Choroid plexus epithelial cell (primary cell): Measurements from ENCODE around the gene KIF23.

Experiments
- DNase-seq: peaks from one replicate; pipeline ENCODE4 v3.0.0-alpha.2; 2010; ENCODE audit warnings: low read depth
- H3K4me3 ChIP-seq: 2 replicates; pipeline ENCODE4 v1.5.1; 2011; ENCODE audit warnings: low read depth, mild to moderate bottlenecking, control low read depth, low read length, moderate library complexity
- TF ChIP-seq, protein P1 (sequence below): conservative IDR thresholded peaks from 2 replicates; pipeline ENCODE4 v1.5.1; 2011; ENCODE audit warnings: low read depth, mild to moderate bottlenecking, control low read depth, inconsistent platforms, low read length, moderate library complexity

Gene KIF23

DNA sequence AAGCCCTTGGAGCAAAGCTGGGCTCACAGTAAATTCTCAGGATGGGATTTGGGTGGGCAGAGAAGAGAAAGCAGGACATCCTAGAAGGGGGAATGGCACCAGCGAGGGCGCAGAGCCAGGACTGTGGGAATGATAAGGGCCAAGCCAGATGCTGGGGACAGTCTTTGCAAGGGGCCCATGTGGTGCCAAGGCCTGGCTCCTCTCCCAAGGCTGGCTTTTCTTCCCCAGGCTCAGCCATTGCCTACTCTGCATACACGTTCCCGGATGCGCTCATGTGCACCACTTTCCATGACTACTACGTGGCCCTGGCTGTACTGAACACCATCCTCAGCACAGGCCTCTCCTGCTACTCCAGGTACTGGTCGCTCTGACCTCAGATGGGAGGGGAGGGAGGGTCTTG is 24.7 kb upstream of the KIF23 start:
- no peak overlapping the region for H3K4me3 ChIP-seq
- DNase-seq = no peak
- TF ChIP-seq, protein P1, sequence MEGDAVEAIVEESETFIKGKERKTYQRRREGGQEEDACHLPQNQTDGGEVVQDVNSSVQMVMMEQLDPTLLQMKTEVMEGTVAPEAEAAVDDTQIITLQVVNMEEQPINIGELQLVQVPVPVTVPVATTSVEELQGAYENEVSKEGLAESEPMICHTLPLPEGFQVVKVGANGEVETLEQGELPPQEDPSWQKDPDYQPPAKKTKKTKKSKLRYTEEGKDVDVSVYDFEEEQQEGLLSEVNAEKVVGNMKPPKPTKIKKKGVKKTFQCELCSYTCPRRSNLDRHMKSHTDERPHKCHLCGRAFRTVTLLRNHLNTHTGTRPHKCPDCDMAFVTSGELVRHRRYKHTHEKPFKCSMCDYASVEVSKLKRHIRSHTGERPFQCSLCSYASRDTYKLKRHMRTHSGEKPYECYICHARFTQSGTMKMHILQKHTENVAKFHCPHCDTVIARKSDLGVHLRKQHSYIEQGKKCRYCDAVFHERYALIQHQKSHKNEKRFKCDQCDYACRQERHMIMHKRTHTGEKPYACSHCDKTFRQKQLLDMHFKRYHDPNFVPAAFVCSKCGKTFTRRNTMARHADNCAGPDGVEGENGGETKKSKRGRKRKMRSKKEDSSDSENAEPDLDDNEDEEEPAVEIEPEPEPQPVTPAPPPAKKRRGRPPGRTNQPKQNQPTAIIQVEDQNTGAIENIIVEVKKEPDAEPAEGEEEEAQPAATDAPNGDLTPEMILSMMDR = no peak

DNA sequence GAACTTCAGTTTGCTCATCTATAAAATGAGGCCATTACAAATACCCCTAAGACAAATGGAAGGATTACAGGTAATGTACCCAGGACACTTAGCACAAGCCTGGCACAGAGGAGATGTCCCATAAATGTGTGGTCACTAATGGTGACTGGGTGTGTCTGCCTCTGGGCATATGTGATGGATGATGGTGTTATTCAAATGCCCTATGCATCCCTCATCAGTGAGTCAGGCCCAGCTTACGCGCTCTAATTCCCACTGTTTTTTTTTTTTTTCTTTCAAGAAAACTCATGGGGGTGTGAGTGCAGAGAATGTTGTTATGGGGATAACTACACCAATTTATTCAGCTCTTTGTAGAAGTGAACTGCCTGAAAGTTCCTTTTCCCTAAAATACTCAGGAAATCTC is 23.6 kb upstream of the KIF23 start:
- TF ChIP-seq, protein P1 = no peak
- DNase-seq = no peak
- H3K4me3 ChIP-seq = no peak overlapping the region

DNA sequence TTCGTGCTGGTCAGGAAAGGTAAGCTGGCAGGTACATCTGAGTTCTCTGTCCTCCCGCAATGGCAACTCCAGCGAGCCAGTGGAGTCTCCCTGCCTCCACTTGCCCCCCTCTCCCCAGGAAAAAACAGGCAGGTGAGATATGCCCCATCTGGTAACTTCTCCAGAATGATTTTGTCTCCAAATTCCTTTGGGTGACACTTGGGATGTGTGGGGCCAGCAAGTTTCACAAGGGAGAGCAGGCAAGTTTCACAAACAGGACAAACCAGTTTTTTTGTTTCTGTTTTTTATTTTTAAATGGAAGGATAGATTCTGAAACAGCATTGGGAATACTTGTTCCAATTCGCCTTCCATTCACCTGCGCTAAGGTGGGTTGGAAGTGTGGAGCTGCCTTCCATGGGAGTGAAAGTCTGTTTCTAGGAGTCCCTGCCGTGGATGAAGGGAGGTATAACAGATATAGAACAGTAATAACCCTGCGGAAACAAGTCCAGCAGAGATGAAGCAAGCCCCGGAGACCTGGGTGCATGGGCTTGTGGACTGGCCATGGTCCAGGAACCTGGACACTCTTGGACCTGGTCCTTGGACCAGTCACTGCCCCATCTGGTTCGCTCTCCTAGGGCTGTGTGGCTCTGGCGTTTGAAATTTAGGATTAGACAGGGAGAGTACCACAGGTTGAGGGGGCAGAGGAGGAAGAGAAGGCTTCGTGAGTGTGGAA is 22.9 kb upstream of the KIF23 start:
- no peak overlapping the region for H3K4me3 ChIP-seq
- no peak for DNase-seq
- TF ChIP-seq, protein P1 = no peak

DNA sequence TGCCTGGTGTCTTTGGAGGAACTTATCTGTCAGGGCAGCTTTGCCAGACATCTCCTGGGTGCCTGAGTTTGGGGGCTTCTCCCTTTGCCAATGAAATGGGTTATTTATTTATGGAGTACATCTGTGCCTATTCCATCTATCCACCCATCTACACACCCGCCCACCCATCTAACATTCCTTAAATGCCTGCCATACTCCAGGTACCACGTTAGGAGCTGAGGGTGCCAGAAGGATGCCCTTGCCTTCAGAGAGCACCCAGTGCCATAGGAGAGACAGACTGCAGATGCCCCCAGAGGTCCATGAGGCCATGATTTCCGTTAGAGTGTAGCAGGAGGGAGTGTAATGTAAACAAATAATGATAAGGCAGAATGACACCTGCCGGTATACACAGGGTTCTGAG is 21.8 kb upstream of the KIF23 start:
- TF ChIP-seq, protein P1 = no peak

DNA sequence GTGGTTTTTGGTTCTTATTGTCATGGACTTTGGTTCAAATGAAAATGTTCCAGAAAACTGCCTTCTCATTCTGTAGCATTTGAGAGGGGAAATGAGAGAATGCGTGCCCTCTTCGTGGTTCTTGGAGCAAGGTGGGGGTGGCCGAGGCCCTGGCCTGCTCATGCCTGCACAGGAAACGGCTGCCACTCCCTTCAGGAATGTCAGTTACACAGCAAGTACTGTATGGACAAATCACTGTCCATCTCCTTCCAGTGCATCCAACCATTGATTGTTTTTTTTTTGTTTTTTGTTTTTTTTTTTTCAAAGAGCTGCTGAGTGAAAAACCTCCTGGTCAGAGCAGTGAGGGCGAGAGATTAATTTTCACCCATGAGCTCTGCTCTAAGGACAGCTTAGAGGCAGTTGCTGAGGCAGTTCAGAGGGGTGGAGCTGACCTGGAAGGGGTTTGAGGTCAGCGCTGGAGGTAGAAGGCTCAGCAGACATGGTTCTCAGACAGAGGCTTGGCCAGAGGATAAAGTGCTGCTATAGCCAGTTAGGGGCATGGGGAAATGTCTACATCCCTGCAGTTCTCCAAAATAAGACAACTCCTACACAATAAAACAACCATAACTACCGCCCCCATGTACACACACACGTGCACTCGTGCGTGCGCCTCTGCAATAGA is 20.2 kb upstream of the KIF23 start:
- H3K4me3 ChIP-seq = no peak overlapping the region
- TF ChIP-seq, protein P1 = no peak
- no peak for DNase-seq

More for the DNA sequence above, 21.8 kb upstream of the KIF23 start:
- DNase-seq = no peak
- H3K4me3 ChIP-seq = no peak overlapping the region

DNA sequence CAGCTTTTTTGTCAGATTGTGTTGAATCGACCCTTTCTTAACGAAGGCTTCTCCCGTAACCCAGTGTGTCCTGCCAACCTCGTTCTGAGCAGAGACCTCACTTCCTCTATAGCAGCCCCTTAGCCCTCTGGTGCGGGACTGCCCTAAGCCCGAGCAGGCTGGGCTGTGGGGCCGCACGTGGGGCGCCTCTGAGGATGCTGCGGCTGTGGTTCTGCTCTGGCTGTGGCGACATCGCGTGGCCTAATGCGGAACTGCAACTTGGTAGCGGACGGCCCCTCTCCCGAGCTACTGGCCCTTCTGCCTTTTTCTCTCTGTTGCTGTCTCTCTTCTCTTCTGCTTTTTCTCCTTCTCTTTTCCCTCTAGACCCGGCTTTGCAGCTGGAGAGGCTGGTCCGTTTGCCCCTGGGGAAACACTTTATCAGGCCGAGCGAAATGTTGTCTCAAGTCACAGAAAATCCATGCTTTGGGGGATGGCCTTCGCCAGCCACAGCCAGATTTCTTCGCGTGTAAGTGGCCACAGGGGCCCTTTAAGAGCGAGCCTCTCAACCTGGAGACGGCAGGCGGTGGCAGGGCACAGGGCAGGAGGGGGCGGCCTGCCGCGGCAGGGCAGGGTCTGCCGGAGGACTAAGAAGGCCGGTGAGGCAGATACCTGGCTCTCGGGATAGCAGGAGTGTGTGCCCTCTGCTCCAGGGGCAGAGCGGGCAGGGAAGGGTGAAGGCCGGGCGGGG is 19.4 kb upstream of the KIF23 start:
- H3K4me3 ChIP-seq = no peak overlapping the region
- TF ChIP-seq, protein P1 = peak; percentile 94
- peak; percentile 81 for DNase-seq
